ENCODE measurements around the gene FAAP20.

GRCh38 chr1:2235300-2235998, 40.9 kb upstream of the FAAP20 start:
- TF ChIP-seq CTCF (IDR thresholded peaks at IDR 0.05) (no peak), POLR2A (IDR thresholded peaks at IDR 0.05) (no peak)
